CD14-positive monocyte (primary cell): ENCODE data around the gene PHC2. TPM values are rescaled to one million over a fixed set of nuclear protein-coding genes. Genes with fewer than 3 reads are reported as not detected.

ENCODE experiments used
- DNase-seq, 3 donors: peaks; one replicate each; pipeline ENCODE4 v3.0.0-alpha.2; 2011 to 2022
- H2AFZ ChIP-seq: 2 replicates; pipeline ENCODE4 v1.6.0; 2012; ENCODE audit warnings: mild to moderate bottlenecking, low read depth, low read length, inconsistent platforms; ENCODE audit not compliant: insufficient read depth, poor library complexity, severe bottlenecking
- H3K27ac ChIP-seq, 2 donors: 1 replicate in 1 of 2; 2 replicates in 1 of 2; pipeline ENCODE4 v1.5.1; 2012 to 2013; ENCODE audit warnings: low read length in 2 of 2, control low read depth in 1 of 2, inconsistent platforms in 1 of 2, low read depth in 1 of 2, mild to moderate bottlenecking in 1 of 2
- H3K27me3 ChIP-seq, 2 donors: one replicate each; pipeline versions ENCODE4 v1.6.0 to v1.6.1; 2011 to 2013; ENCODE audit warnings: low read length in 2 of 2; ENCODE audit not compliant: control insufficient read depth in 2 of 2, insufficient read depth in 2 of 2
- H3K36me3 ChIP-seq, 2 donors: replicated peaks in 1 of 2; 1 replicate in 1 of 2; 2 replicates in 1 of 2; pipeline versions ENCODE4 v1.5.1 to v1.6.1; 2012 to 2013; ENCODE audit warnings: low read length in 2 of 2, control low read depth in 1 of 2, inconsistent platforms in 1 of 2, mild to moderate bottlenecking in 1 of 2; ENCODE audit not compliant: insufficient read depth in 2 of 2, control insufficient read depth in 1 of 2
- H3K4me1 ChIP-seq, 2 donors: 1 replicate in 1 of 2; 2 replicates in 1 of 2; pipeline versions ENCODE4 v1.5.1 to v1.6.1; 2012 to 2013; ENCODE audit warnings: low read length in 2 of 2, control low read depth in 1 of 2, inconsistent platforms in 1 of 2, mild to moderate bottlenecking in 1 of 2, moderate library complexity in 1 of 2; ENCODE audit not compliant: insufficient read depth in 2 of 2, control insufficient read depth in 1 of 2
- H3K4me2 ChIP-seq: replicated peaks from 2 replicates; pipeline ENCODE3; 2012; ENCODE audit warnings: low read length, moderate library complexity, mild to moderate bottlenecking; ENCODE audit not compliant: poor library complexity, severe bottlenecking; ENCODE audit errors: extremely low read depth
- H3K4me3 ChIP-seq, 3 experiments: fragments of 200-600 bp in 1 of 3; sonication (generic) in 1 of 3; replicated peaks in 1 of 3; 1 replicate in 2 of 3; 2 replicates in 1 of 3; pipeline ENCODE4 v1.5.1; 2011 to 2013; ENCODE audit warnings: low read length in 3 of 3, mild to moderate bottlenecking in 3 of 3, control low read depth in 2 of 3, low read depth in 2 of 3, inconsistent platforms in 1 of 3, moderate library complexity in 1 of 3
- H3K79me2 ChIP-seq: 2 replicates; pipeline ENCODE4 v1.6.0; 2012; ENCODE audit warnings: mild to moderate bottlenecking, control low read depth, inconsistent platforms, low read length, moderate library complexity; ENCODE audit not compliant: insufficient read depth
- H3K9ac ChIP-seq: 2 replicates; pipeline ENCODE4 v1.6.0; 2017; ENCODE audit warnings: low read length, mild to moderate bottlenecking; ENCODE audit not compliant: insufficient read depth, poor library complexity, severe bottlenecking
- H3K9me3 ChIP-seq, 2 donors: replicated peaks in 1 of 2; 1 replicate in 1 of 2; 2 replicates in 1 of 2; pipeline versions ENCODE4 v1.5.1 to v1.6.1; 2012 to 2013; ENCODE audit warnings: low read length in 2 of 2, control low read depth in 1 of 2; ENCODE audit not compliant: control insufficient read depth in 1 of 2, insufficient read depth in 1 of 2
- H4K20me1 ChIP-seq: 2 replicates; pipeline ENCODE4 v1.6.0; 2012; ENCODE audit warnings: mild to moderate bottlenecking, low read length, control low read depth, moderate library complexity; ENCODE audit not compliant: insufficient read depth
- H3K27ac Mint-ChIP-seq, 7 donors: one replicate each; pipeline ENCODE4 v1.8.0; 2020; ENCODE audit warnings: mild to moderate bottlenecking in 7 of 7, mixed read lengths in 7 of 7, moderate library complexity in 6 of 7, inconsistent platforms in 2 of 7
- H3K27me3 Mint-ChIP-seq, 3 donors: one replicate each; pipeline ENCODE4 v1.8.0; 2021 to 2022; ENCODE audit warnings: low read depth in 3 of 3, mild to moderate bottlenecking in 3 of 3, mixed read lengths in 3 of 3, moderate library complexity in 3 of 3, inconsistent platforms in 1 of 3
- H3K36me3 Mint-ChIP-seq, 2 donors: one replicate each; pipeline ENCODE4 v1.8.0; 2020; ENCODE audit warnings: mixed read lengths in 2 of 2, inconsistent platforms in 1 of 2, mild to moderate bottlenecking in 1 of 2
- H3K4me1 Mint-ChIP-seq: one replicate; pipeline ENCODE4 v1.8.0; 2020; ENCODE audit warnings: mild to moderate bottlenecking, mixed read lengths
- H3K4me3 Mint-ChIP-seq, 2 donors: one replicate each; pipeline ENCODE4 v1.8.0; 2020; ENCODE audit warnings: mild to moderate bottlenecking in 2 of 2, mixed read lengths in 2 of 2, moderate library complexity in 1 of 2
- H3K9me3 Mint-ChIP-seq, 7 donors: one replicate each; pipeline ENCODE4 v1.8.0; 2020 to 2022; ENCODE audit warnings: mixed read lengths in 7 of 7, mild to moderate bottlenecking in 6 of 7, moderate library complexity in 6 of 7, inconsistent platforms in 2 of 7
- WGBS: methylation state at CpG from one replicate; pipeline ENCODE4 v1.1.5; 2013; ENCODE audit warnings: missing lambda C conversion rate; ENCODE audit not compliant: insufficient coverage; 5-methylcytosine and 5-hydroxymethylcytosine counted together
- intact Hi-C, 2 donors: fragments of 100-400 bp; cut with micrococcal nuclease; formaldehyde crosslinking; loops; one replicate each; pipeline versions ENCODE4 v1.15.0 to v1.15.1; 2023
- polyA plus RNA-seq, 3 donors: library from polyadenylated mRNA; depleted of rRNA in 1 of 3; unstranded in 2 of 3; stranded (reverse) in 1 of 3; fragments of 300-500 nt in 2 of 3; fragments of >200 nt in 1 of 3; fragmentation: Illumina TruSeq in 2 of 3; gene quantifications; 1 replicate in 2 of 3; 2 replicates in 1 of 3; pipeline ENCODE4 v1.2.3, GENCODE V29; 2012 to 2021
- TF ChIP-seq, protein P1 (sequence below): fragments of 200-600 bp; IDR thresholded peaks from one replicate; pipeline ENCODE4 v1.8.0; 2022; ENCODE audit warnings: antibody characterized with exemption, mild to moderate bottlenecking

Gene PHC2
- polyA plus RNA-seq, 3 donors: 18.9 to 85.3 (median 53.1) TPM

DNA sequence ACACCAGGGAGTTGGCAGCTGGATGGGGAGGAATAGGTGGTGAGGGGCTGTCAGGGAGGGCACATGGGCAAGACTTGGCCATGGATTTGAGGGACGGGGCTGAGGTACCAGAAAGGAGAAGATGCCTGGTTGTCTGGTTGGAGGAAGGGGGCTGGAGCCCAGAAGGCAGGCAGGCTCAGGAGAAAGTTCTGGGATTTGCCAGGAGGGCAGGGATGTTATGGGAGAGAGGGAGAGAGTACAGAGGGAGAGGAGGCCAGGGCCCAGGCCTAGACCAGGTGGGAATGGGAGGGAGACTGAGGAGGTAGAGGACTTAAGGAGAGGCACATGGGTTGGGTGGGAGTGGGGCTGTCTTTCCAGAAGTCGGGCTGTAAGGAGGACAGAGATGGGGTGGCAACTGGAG is 114.3 kb downstream of the PHC2 start:
- no peak overlapping the region for H3K4me3 Mint-ChIP-seq
- Histone ChIP-seq H3K4me3 (no peak overlapping the region), H3K27ac (no peak overlapping the region), H2AFZ (no peak overlapping the region), H3K9ac (no peak overlapping the region), H3K27me3 (peaks cover 0 to 3% of the 10 kb centered on the region in 2 donors), H3K4me2 (no peak overlapping the region), H3K36me3 (peaks cover 0 to 2% of the 10 kb centered on the region in 2 donors), H3K4me1 (no peaks in the 10 kb centered on the region), H3K79me2 (no peaks in the 10 kb centered on the region), H4K20me1 (peaks cover 7% of the 10 kb centered on the region), H3K9me3 (no peaks in the 10 kb centered on the region)
- H3K27me3 Mint-ChIP-seq: peaks cover 11 to 16% (median 12%) of the 10 kb centered on the region in 3 donors
- intact Hi-C loops: no loop called here
- H3K27ac Mint-ChIP-seq: no peak overlapping the region
- H3K36me3 Mint-ChIP-seq: peaks cover 1 to 4% of the 10 kb centered on the region in 2 donors
- WGBS: 93% methylated on average over 1 of the region's 2 CpGs
- H3K4me1 Mint-ChIP-seq: no peaks in the 10 kb centered on the region
- no peak for DNase-seq
- peaks cover 0 to 3% (median 0%) of the 10 kb centered on the region in 7 donors for H3K9me3 Mint-ChIP-seq
- TF ChIP-seq, protein P1, sequence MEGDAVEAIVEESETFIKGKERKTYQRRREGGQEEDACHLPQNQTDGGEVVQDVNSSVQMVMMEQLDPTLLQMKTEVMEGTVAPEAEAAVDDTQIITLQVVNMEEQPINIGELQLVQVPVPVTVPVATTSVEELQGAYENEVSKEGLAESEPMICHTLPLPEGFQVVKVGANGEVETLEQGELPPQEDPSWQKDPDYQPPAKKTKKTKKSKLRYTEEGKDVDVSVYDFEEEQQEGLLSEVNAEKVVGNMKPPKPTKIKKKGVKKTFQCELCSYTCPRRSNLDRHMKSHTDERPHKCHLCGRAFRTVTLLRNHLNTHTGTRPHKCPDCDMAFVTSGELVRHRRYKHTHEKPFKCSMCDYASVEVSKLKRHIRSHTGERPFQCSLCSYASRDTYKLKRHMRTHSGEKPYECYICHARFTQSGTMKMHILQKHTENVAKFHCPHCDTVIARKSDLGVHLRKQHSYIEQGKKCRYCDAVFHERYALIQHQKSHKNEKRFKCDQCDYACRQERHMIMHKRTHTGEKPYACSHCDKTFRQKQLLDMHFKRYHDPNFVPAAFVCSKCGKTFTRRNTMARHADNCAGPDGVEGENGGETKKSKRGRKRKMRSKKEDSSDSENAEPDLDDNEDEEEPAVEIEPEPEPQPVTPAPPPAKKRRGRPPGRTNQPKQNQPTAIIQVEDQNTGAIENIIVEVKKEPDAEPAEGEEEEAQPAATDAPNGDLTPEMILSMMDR: no peak

GRCh38 chr1:33314416-33314815 is 116.5 kb downstream of the PHC2 start:
- H3K9me3 ChIP-seq: no peaks in the 10 kb centered on the region
- no peak overlapping the region for H3K9ac ChIP-seq
- H3K4me3 ChIP-seq: no peak overlapping the region
- Mint-ChIP-seq H3K27me3 (peaks cover 11 to 18% (median 13%) of the 10 kb centered on the region in 3 donors), H3K4me1 (peaks cover 5% of the 10 kb centered on the region), H3K36me3 (no peaks in the 10 kb centered on the region), H3K4me3 (no peak overlapping the region), H3K27ac (peak overlapping the region in 1 of 7 donors; percentile 23), H3K9me3 (peaks cover 0 to 6% (median 0%) of the 10 kb centered on the region in 7 donors)
- no peak overlapping the region for H2AFZ ChIP-seq
- 97% methylated on average over 8 of the region's 9 CpGs for WGBS
- H3K4me2 ChIP-seq: no peak overlapping the region
- no peaks in the 10 kb centered on the region for H3K79me2 ChIP-seq
- H3K27ac ChIP-seq: no peak overlapping the region
- intact Hi-C loops: no loop called here
- TF ChIP-seq, protein P1: no peak
- peaks cover 0 to 3% of the 10 kb centered on the region in 2 donors for H3K27me3 ChIP-seq
- no peaks in the 10 kb centered on the region for H4K20me1 ChIP-seq
- DNase-seq: no peak
- H3K36me3 ChIP-seq: no peaks in the 10 kb centered on the region
- no peaks in the 10 kb centered on the region for H3K4me1 ChIP-seq
